Hepatocyte (in vitro differentiated cells): ENCODE measurements around the gene ZBTB7C. TPM values are rescaled to one million over a fixed set of nuclear protein-coding genes. Genes with fewer than 3 reads are reported as not detected.

Source experiments
- DNase-seq: peaks from one replicate; pipeline ENCODE4 v3.0.0-alpha.2; 2016; ENCODE audit warnings: low spot score
- H2AFZ ChIP-seq: fragments of 200-600 bp; sonication (generic); 2 replicates; pipeline ENCODE4 v1.6.0; 2016; ENCODE audit warnings: antibody characterized with exemption, mild to moderate bottlenecking
- H3K27ac ChIP-seq: fragments of 200-600 bp; sonication (generic); 2 replicates; pipeline ENCODE4 v1.5.1; 2016; ENCODE audit warnings: mild to moderate bottlenecking
- H3K27me3 ChIP-seq: fragments of 200-600 bp; sonication (generic); 2 replicates; pipeline ENCODE4 v1.6.1; 2016
- H3K36me3 ChIP-seq: fragments of 200-600 bp; sonication (generic); replicated peaks from 2 replicates; pipeline ENCODE4 v1.5.1; 2016; ENCODE audit warnings: low read depth; ENCODE audit not compliant: insufficient read depth
- H3K4me1 ChIP-seq: fragments of 200-600 bp; sonication (generic); 2 replicates; pipeline ENCODE4 v1.5.1; 2016; ENCODE audit warnings: mild to moderate bottlenecking, moderate library complexity; ENCODE audit not compliant: insufficient read depth
- H3K4me2 ChIP-seq: fragments of 200-600 bp; sonication (generic); 2 replicates; pipeline ENCODE4 v1.6.0; 2016
- H3K4me3 ChIP-seq: fragments of 200-600 bp; sonication (generic); 2 replicates; pipeline ENCODE4 v1.5.1; 2016; ENCODE audit warnings: mild to moderate bottlenecking
- H3K79me2 ChIP-seq: fragments of 200-600 bp; sonication (generic); 2 replicates; pipeline ENCODE4 v1.6.0; 2017; ENCODE audit warnings: mild to moderate bottlenecking
- H3K9me2 ChIP-seq: fragments of 200-600 bp; sonication (generic); replicated peaks from 2 replicates; pipeline ENCODE4 v1.6.0; 2017; ENCODE audit warnings: mild to moderate bottlenecking; ENCODE audit not compliant: insufficient read depth
- H3K9me3 ChIP-seq: fragments of 200-600 bp; sonication (generic); 2 replicates; pipeline ENCODE4 v1.5.1; 2016; ENCODE audit warnings: low read depth, mild to moderate bottlenecking
- H4K20me1 ChIP-seq: fragments of 200-600 bp; sonication (generic); 2 replicates; pipeline ENCODE4 v1.6.0; 2016; ENCODE audit warnings: mild to moderate bottlenecking; ENCODE audit not compliant: insufficient read depth, poor library complexity, severe bottlenecking
- CTCF ChIP-seq: fragments of 200-600 bp; sonication (generic); IDR thresholded peaks from 2 replicates; pipeline ENCODE4 v1.5.1; 2016; ENCODE audit warnings: antibody characterized with exemption, mild to moderate bottlenecking; ENCODE audit not compliant: poor library complexity
- EZH2 ChIP-seq: fragments of 200-600 bp; sonication (generic); IDR thresholded peaks from 2 replicates; pipeline ENCODE4 v1.6.1; 2016; ENCODE audit warnings: antibody characterized with exemption, mild to moderate bottlenecking, borderline replicate concordance
- EZH2phosphoT487 ChIP-seq: fragments of 200-600 bp; sonication (generic); IDR thresholded peaks from one replicate; pipeline ENCODE4 v1.6.1; 2018; ENCODE audit warnings: antibody characterized with exemption, mild to moderate bottlenecking, low read depth, moderate library complexity; ENCODE audit not compliant: unreplicated experiment, severe bottlenecking
- WGBS: methylation state at CpG from one replicate; pipeline ENCODE4 v1.1.6; 2016; ENCODE audit warnings: low lambda C conversion rate; ENCODE audit errors: missing lambda C conversion rate; 5-methylcytosine and 5-hydroxymethylcytosine counted together
- polyA plus RNA-seq: library from polyadenylated mRNA; unstranded; fragments of >200 nt; fragmentation: Nextera tagmentation; extraction: Ambion mirVana; gene quantifications from 2 replicates; pipeline ENCODE4 v1.2.1, GENCODE V29; 2016
- total RNA-seq: library from RNA; depleted of rRNA; stranded (reverse); fragments of >200 nt; gene quantifications from 2 replicates; pipeline ENCODE4 v1.2.3, GENCODE V29; 2014

The ZBTB7C gene
- total and polyA plus RNA-seq, 2 experiments from 2014 or later: 0.70 to 1.0 TPM

- TF ChIP-seq EZH2 (no peak), CTCF (no peak), EZH2phosphoT487 (no peak)
- no peaks in the 10 kb centered on the region for H3K9me3 ChIP-seq
- no peaks in the 10 kb centered on the region for H3K79me2 ChIP-seq
- H3K27me3 ChIP-seq: no peaks in the 10 kb centered on the region
- 35% methylated on average over 6 of the region's 6 CpGs for WGBS
- no peak overlapping the region for H3K27ac ChIP-seq
- no peaks in the 10 kb centered on the region for H3K36me3 ChIP-seq
- no peaks in the 10 kb centered on the region for H4K20me1 ChIP-seq
- H3K4me1 ChIP-seq: no peaks in the 10 kb centered on the region
- no peak overlapping the region for H2AFZ ChIP-seq
- DNase-seq: no peak
- no peak overlapping the region for H3K4me3 ChIP-seq
- no peaks in the 10 kb centered on the region for H3K9me2 ChIP-seq
- no peak overlapping the region for H3K4me2 ChIP-seq
Measured at GRCh38 chr18:48376406-48376805, 32.8 kb downstream of the ZBTB7C start.

GRCh38 chr18:48375150-48375800 lies 33.9 kb downstream of the ZBTB7C start:
- Histone ChIP-seq H3K9me2 (no peaks in the 10 kb centered on the region), H4K20me1 (no peaks in the 10 kb centered on the region), H3K9me3 (no peaks in the 10 kb centered on the region), H3K4me2 (no peak overlapping the region), H3K36me3 (no peaks in the 10 kb centered on the region), H3K4me3 (no peak overlapping the region), H3K4me1 (no peaks in the 10 kb centered on the region), H2AFZ (no peak overlapping the region), H3K27ac (no peak overlapping the region), H3K27me3 (no peaks in the 10 kb centered on the region), H3K79me2 (no peaks in the 10 kb centered on the region)
- WGBS: 87% methylated on average over 7 of the region's 7 CpGs
- TF ChIP-seq EZH2 (no peak), EZH2phosphoT487 (no peak), CTCF (no peak)
- DNase-seq: no peak

- WGBS: 72% methylated on average over 7 of the region's 7 CpGs
- Histone ChIP-seq H3K36me3 (no peaks in the 10 kb centered on the region), H3K4me3 (no peak overlapping the region)
Measured at GRCh38 chr18:48374423-48375149, 34.6 kb downstream of the ZBTB7C start.

More at GRCh38 chr18:48374423-48375149, 34.6 kb downstream of the ZBTB7C start:
- Histone ChIP-seq H3K9me3 (no peaks in the 10 kb centered on the region), H4K20me1 (no peaks in the 10 kb centered on the region), H3K4me1 (no peaks in the 10 kb centered on the region), H3K9me2 (no peaks in the 10 kb centered on the region), H3K27me3 (no peaks in the 10 kb centered on the region), H3K27ac (no peak overlapping the region), H3K4me2 (no peak overlapping the region), H2AFZ (no peak overlapping the region), H3K79me2 (no peaks in the 10 kb centered on the region)
- TF ChIP-seq EZH2 (no peak), CTCF (no peak), EZH2phosphoT487 (no peak)
- no peak for DNase-seq
